GM19043 (cell line): ENCODE results near the gene PEAK3.

Experiments
- ATAC-seq: cut with Tn5 transposase; IDR thresholded peaks from one replicate; pipeline ENCODE4 v1.9.1; 2021; ENCODE audit warnings: low read depth; ENCODE audit not compliant: unreplicated experiment

PEAK3 gene

GRCh38 chr19:2239771-2240770, 41.9 kb downstream of the PEAK3 start:
- no peak for ATAC-seq

- no peak for ATAC-seq
Measured at GRCh38 chr19:2239173-2239572, 42.8 kb downstream of the PEAK3 start.

DNA sequence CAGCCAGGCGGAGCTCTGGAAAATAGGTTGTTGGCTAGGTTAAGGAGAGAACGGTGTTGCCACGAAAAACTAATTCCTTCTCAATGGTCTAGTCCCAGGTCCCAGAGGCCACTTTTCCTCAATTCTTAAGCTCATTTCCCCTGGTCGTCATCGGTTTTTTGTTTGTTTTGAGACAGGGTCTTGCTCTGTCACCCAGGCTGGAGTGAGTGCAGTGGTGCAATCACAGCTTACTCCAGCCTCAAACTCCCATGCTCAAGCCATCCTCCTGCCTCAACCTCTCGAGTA, 44.2 kb downstream of the PEAK3 start:
- no peak for ATAC-seq

DNA sequence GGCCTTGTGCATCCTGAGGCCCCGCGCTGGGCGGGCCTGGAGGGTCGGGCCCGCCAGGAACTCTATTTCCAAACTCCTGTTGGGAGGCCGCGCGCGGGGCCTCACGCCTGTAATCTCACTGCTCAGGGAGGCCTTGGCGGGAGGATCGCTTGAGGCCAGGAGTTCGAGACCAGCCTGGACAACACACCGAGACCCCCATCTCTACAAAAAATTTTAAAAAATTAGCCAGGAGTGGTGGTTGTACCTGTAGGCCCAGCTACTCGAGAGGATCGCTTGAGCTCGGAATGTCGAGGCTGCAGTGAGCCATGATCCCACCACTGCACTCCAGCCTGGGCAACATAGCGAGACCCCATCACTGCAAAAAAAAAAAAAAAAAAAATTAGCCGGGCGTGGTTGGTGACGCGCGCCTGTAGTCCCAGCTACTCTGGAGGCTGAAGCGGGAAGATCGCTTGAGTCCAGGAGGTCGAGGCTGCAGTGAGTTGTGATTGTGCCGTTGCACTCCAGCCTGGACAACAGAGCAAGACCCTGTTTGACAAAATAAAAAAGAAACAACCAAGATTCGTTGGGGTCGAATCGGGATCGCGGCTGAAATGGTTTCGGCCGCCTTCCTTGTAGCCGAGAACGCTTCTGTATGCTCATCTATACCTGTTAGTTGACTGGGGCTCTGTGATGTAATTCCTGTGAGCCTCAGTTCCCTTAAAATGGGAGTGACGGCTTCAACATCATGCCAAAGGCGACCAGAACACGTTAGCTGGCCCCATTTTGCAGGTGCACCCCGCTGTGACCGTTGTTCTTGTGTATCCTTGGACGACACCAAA, 44.7 kb downstream of the PEAK3 start:
- ATAC-seq = no peak

GRCh38 chr19:2236314-2237050, 45.5 kb downstream of the PEAK3 start, which contains the start of the genes PLEKHJ1 and SF3A2:
Gene PLEKHJ1 (minus strand): TSS chr19:2236329. CDS start chr19:2236248, 81 bp downstream.
Gene SF3A2 (plus strand): TSS chr19:2236824. CDS start chr19:2243419, 6,595 bp downstream.
- peak; percentile 59 for ATAC-seq

DNA sequence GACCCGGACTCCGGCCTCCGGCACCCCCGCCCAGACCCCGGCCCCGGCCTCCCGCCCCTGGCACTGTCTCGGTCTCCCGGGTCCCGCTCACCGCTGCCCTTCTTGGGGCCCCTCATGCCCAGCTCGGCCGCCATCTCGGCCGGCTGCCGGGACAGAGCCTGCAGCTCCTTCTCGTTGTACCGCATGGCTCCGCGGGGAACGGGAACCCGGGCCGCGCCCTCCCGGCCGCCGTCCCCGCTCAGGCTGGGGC, 46.0 kb downstream of the PEAK3 start:
- ATAC-seq = no peak

DNA sequence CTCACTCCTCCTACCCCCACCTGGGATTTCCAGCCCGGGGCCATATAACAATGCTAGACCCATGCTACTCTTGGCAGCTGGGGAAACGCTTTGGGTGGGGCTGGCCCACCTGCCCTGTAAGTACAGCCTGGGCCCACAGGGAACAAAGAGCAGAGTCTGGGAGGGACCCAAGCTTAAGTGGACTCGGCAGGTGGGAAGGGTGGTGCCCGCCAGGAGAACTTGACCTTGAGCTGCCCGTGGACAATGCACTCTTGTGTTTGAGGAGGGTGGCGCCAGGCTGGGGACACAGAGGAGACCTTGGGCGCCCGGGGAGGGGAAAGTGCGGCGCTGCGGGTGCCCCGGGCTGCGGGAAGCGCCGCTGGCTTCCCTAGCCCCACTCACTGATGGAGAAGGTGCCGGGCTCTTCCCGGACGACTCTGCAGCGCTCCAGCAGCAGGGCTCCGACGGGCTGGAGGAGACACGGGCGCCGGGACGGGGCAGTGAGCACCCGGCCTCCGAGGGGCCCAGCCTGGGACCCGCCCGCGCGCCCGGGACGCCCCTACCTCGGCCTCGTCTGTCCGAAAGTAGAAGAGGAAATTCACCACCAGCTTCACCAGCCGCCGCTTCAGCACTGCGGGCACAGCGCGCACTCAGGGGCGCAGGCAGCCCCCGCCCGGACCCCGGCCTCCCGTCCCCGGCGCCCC, 46.5 kb downstream of the PEAK3 start:
- ATAC-seq = no peak

GRCh38 chr19:2234996-2235380, 47.0 kb downstream of the PEAK3 start:
- ATAC-seq = no peak

GRCh38 chr19:2233601-2234280, 48.2 kb downstream of the PEAK3 start:
- no peak for ATAC-seq

DNA sequence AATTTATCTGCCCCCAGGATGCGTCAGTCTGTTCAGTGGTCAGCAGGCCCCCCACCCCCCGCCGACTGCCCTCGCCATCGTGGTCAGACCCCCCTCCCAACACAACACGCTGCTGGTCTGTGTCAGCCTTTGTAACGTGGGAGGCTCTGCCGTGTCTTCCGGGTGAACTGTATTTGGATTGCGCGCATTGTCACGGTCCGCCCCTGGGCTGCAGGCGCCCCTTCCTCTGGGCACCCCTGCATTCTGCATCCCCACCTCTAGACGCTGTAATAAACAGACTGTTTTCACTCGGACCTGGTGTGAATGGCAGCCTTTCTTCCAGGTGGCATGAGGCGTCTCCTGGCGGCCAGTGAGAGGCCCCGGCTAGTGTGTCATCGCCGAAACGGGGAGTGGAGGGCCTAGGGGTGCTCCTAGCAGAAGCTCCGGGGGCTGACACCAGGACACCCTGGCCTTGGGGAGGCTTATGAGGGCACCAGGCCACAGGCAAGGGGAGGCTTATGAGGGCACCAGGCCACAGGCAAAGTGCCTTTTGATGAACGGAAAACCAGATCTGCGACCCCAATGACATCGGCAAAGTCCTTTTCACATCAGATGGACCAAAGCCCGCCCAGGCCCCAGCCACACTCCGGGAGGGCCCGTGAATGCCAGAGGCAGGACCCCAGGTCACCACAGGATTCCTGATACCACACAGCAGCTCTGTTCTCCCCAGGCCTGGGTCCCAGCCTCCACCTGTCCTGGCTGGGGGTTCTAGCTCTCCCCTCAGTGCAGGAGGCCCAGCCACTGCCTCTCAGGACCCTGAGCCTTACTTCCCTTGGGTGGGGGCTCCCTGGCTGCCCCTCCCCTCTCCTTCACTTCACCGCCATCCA, 49.5 kb downstream of the PEAK3 start:
- ATAC-seq = no peak

GRCh38 chr19:2231621-2232221, 50.3 kb downstream of the PEAK3 start:
- ATAC-seq = no peak

DNA sequence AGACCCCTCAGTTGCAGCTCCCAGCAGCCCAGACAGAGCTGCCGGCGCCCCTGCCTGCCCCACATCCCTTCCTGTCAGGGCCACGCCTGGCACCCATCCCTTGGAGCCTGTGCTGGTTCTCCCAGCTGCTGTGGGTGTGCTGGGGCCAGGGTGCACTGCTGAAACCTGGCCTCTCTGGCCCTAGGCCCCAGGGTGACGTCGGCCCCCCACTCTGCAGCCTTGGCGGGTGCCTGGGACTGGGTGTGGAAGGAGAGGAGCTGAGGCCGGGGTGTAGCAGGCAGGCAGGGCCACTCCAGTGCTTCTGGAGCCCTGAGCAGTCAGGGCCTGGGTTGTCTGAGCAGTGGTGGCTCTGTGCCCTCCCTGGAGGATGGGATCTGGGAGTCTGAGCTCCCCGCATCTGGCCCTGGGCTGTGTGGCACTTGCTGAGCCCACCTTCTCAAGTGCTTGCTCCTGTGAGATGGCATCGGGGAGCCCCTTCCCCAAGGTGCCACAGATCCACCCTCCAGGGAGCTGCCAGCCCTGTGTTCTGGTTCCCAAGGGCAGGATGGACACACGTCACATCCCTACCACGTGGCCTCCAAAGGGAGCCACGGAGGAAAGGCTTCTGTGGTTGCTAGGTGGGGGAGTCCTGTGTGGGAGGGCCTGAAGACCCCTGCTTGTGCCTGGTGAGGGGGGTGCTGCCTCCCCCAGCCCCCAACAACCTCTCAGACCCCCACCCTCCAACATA, 51.0 kb downstream of the PEAK3 start:
- no peak for ATAC-seq

- no peak for ATAC-seq
Measured at GRCh38 chr19:2230033-2230531, 51.9 kb downstream of the PEAK3 start.

DNA sequence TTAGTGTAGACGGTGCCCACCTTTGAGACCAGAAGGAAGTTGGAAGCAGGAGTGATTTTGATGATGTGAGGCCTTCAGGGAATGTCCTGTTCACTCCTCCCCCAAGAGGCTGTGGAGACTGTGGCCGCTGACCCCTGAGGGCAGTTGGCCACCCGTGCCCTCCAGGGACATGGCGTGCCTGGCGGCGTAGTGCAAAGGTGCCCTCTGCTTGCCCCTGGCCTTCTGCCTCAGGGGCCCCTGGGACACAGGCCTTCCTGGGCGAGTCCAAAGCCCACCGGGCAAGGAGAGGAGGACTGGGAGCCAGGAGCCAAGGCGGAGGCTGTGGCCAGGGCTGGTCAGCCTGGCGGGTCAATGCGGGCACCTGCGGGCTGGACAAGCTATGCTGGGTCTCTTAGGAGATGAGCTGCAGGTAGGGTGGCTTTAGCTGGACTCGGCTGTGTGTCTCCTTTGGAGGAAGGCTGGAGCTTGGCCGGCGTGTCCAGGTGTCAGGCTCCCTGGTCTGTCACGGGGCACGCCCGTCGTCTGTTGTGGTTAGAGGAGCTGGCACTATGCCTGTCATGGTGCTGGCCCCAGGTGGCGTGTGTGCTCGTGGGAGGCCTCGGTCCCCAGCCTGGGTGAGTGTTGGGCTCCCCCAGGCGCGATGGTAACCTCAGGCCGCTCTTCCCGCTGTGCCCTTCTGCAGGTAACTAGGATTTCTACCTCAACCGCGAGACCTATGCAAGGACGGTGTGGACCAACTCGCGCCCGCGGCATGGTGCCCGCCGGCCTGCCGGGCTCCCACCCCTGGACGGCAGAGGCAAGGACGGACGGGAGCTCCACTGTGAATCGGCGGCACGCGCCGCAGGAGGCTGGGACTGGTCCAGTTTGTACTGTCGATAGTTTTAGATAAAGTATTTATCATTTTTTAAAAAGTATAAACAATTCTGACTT, 52.6 kb downstream of the PEAK3 start:
- ATAC-seq = no peak

DNA sequence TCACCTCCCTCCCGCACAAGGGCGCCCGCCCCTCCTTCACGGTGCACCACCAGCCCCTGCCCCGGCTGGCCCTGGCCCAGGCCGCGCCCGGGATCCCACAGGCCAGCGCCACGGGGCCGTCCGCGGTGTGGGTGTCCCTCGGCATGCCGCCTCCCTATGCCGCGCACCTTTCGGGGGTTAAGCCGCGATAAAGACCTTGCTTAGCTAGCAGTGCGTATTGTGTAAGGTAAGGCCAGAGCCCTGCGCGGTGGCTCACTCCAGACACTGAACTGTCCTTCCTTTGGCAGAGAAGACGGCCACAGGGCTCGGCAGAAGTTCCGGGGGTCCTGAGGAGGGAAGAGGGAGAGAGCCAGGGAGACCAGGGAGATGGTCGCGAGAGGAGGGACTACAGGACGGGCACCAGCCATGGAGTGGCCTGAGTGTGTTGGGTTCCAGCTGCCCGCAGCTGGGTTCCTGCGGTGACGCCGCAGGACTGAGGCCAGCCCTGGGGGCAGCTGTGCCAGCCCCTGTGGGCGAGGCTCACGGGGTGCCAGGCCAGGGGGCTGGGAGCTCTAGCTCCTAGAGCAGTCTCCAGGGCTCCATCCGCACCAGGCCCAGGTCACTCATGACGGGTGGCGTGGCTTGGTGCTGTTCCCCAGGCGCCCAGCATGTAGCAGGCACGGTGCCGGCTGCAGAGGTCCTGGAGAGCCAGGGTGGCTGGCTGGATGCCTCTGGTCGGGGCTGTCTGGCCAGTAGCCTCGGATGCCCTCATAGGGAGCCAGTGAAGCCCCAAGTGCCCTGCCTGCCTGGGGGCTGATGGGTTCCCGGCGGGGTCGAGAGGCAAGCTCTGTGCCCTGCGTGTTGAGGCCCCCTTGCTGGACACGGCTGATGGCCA, 53.6 kb downstream of the PEAK3 start:
- no peak for ATAC-seq
